Left renal pelvis (tissue), 4 donors: Measurements from ENCODE around the gene ESRRB. TPM values are rescaled to one million over a fixed set of nuclear protein-coding genes. Genes with fewer than 3 reads are reported as not detected.

Experiments
- DNase-seq, 4 donors: peaks; one replicate each; pipeline ENCODE4 v3.0.0-alpha.2; 2013; ENCODE audit warnings: low read depth in 4 of 4, low spot score in 3 of 4
- polyA plus RNA-seq, 4 donors: library from polyadenylated mRNA; unstranded; fragments of 120-200 nt; gene quantifications; one replicate each; pipeline ENCODE4 v1.2.1, GENCODE V29; 2013; ENCODE audit not compliant: insufficient read length in 4 of 4

Gene ESRRB
- polyA plus RNA-seq, 4 donors = 0.42 to 8.8 (median 7.7) TPM

GRCh38 chr14:76490735-76491134 is 114.8 kb downstream of the ESRRB start:
- DNase-seq = no peak

DNA sequence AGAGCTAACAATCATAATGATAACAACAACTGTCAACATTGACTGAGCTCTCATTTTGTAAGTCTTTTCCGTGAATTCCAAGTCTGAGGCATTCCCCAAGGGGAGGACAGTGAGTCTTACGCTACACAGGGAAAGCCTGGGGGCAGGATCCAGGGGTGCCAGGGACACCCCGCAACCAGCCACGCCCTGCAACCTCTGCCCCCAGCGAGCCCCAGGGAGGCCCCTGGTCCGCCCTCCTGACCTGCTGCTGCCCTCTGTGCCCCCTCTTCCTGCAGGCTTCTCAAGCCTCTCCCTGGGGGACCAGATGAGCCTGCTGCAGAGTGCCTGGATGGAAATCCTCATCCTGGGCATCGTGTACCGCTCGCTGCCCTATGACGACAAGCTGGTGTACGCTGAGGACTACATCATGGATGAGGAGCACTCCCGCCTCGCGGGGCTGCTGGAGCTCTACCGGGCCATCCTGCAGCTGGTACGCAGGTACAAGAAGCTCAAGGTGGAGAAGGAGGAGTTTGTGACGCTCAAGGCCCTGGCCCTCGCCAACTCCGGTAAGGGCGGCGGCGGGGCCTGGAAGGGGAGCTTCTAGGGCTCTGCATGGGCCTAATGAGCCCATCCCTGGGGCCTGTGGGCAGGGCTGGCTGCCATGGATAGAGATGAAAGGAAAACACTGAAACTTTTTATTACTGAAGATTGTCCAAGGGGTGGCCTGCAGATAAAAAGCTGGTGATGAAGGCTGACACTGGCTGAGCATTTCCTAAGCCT is 115.4 kb downstream of the ESRRB start:
- DNase-seq = no peak

GRCh38 chr14:76495983-76496382 is 120.0 kb downstream of the ESRRB start:
- DNase-seq = no peak

GRCh38 chr14:76496595-76496994 is 120.7 kb downstream of the ESRRB start:
- DNase-seq = no peak

- DNase-seq = no peak
Observed at GRCh38 chr14:76497550-76498462, 121.9 kb downstream of the ESRRB start.

DNA sequence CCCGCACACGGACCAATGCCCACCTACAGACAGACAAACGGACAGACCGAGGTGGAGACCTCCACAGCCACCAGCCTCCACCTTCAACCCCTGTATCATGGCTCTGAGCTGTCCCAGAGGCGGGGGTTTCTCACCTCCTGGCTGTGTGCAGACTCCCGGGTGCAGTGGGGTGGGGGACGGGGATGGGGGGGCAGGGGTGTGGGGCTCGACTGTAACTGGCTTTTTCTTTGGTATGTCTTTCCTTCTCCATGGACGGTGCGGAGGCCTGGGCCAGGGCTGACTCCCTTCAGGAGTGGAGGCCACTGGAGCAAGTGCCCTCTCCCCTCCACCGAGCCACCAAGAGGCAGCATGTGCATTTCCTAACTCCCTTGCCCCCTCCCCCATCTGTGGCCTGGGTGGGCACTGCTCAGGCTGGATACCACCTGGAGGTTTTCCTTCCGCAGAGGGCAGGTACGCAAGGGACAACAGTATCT is 122.6 kb downstream of the ESRRB start:
- DNase-seq = no peak

- DNase-seq = no peak
Observed at GRCh38 chr14:76498976-76499375, 123.0 kb downstream of the ESRRB start.

DNA sequence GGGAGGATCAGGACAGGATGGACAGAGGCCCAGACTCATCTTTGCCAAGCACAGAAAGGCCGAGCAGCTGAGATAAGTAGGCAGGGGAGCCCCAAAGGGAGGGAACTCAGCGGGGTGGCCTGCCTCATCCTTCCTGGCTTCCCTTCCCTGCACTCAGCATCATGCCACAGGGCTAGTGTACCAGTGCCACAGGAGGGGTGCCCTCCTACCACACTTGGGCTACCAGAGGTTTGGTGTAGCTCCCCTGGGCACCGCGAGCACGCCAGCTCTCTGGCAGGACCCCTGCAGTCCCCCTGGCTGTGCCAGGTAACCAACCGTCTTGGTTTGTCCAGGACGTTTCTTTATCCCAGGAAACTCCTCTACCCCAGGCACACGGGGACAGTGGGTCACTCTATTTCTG is 123.5 kb downstream of the ESRRB start:
- no peak for DNase-seq

DNA sequence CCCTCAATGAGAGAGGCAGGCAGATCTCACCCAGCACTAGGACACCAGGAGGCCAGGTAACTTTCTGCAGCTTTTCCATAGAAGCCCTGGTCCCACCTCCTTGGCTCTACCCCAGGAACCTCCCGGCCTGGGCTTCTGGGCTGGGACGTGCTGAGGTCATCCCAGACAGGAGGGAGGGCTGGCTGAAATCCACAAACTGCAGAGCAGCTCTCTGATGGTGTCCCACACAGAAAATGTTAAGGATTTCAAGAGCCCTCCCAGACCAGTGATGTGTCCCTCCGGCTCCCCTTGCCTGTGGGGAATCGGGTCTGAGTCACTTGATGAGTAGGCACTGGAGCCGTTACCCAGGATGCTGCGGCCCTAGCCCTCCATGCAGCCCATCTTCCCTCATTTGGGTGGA is 124.1 kb downstream of the ESRRB start:
- DNase-seq = no peak

GRCh38 chr14:76500480-76500879 is 124.5 kb downstream of the ESRRB start:
- DNase-seq = no peak

- no peak for DNase-seq
Observed at GRCh38 chr14:76501156-76501720, 125.3 kb downstream of the ESRRB start.

- no peak for DNase-seq
Observed at GRCh38 chr14:76502219-76502618, 126.3 kb downstream of the ESRRB start.

GRCh38 chr14:76502638-76503037 is 126.7 kb downstream of the ESRRB start:
- DNase-seq = no peak

DNA sequence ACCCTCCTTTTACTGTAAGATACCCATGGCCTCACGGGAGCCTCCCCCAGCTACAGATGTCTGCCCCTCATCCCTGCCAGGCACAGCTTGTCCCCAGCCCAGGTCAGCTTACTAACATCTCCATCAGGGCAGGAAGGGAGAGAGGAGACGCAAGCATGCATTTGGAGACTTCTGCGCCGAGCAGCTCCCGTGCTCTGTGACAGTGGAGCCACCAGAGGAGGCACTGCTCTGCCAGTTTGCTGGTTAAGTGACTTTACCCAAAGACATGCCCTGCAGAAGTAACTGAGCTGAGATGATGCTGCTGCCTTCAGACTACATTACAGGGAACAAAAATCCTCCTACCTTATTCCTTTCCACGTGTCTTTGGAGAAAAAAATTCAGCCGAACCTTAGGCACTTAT is 133.4 kb downstream of the ESRRB start:
- DNase-seq = no peak

GRCh38 chr14:76510181-76510580 is 134.2 kb downstream of the ESRRB start:
- no peak for DNase-seq

DNA sequence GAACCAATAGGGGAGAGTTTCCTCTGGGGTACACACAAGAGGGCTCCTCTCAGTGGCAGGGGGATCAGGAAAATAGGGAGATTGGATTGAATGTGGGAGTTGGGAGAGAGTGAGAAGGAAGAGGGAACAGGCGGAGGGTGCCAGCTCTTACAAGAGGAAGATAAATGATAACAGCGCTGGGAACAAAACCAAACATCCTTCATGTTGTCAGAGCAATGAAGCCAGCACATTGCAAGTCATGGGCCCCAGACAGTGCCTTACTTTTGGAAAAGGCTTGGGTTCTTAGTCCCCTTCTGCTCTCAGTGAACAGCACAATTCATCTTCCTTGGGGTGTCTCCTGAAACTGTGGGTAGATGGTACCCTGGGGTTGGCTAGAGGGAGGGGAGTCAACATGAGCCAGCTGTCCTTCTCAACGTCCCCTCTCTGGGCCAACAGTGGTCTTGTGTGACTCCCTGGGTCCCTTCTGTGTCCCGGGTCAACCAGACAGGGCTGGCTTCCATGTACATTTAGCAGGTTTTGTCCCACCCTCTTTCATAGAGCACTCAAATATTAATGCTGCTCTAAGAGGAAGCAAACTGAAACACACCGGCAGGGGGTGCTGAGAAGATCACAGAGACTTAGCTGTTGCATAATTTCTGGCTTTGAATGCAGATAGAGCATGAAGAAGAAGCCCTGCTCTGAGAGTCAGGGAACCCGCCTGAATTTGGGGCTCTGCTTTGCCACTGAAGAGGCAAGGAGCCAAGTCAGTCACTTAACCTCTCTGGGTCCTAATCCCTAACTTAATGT is 138.5 kb downstream of the ESRRB start:
- DNase-seq = no peak

- DNase-seq = no peak
Observed at GRCh38 chr14:76516884-76517283, 140.9 kb downstream of the ESRRB start.

DNA sequence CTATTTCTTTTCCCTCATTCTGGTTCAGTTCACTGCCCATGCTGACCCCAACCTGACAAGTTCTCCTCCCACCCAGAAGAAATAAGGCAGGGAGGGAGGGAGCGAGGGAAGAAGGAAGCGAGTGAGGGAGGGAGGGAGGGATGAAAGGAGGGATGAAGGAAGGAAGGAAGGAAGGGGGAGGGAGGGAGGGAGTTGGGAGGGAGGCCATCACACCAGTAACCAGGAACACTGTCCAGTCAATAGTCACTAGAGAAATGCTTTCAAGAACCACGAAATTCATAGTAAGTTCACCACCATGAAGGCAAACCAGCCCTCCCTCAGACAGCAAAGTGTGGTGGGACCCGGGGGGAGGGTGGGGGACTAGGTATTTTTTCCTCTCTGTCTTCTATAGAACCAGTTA is 142.4 kb downstream of the ESRRB start:
- DNase-seq = no peak

- DNase-seq = no peak
Observed at GRCh38 chr14:76525106-76525821, 149.3 kb downstream of the ESRRB start.

DNA sequence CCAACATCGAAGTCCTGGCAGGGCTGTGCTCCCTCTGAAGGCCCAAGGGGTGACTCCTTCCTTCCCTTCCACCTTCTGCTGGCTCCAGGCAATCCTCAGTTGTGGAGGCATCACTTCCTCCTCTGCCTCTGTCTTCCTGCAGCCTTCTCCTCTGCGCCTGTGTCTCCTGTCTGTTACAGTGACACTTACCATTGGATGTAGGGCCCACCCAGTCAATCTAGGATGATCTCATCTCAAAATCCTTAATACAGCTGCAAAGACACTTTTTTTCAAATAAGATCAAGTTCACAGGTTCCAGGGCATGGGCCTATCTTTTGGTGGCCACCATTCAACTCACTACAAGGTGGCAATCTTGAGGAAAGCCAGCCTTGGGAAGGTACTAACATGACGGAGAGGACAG is 155.1 kb downstream of the ESRRB start:
- no peak for DNase-seq
